SW 1271 (cell line): ENCODE data around the gene FAT2.
"Not testable (repeated sequence)": the region's sequence is repeated elsewhere in the genome, so short reads cannot be mapped to it uniquely, and the experiment has no call there.

Experiments used
- DNase-seq, 2 experiments: peaks; one replicate each; lab custom pipeline; 2025; lab: John Stamatoyannopoulos, UW

FAT2 gene

GRCh38 chr5:151580858-151581257 is 10.3 kb downstream of the FAT2 start:
- DNase-seq, result no peak

- no peak for DNase-seq
These were observed 10.9 kb downstream of the FAT2 start for GRCh38 chr5:151580239-151580638.

DNA sequence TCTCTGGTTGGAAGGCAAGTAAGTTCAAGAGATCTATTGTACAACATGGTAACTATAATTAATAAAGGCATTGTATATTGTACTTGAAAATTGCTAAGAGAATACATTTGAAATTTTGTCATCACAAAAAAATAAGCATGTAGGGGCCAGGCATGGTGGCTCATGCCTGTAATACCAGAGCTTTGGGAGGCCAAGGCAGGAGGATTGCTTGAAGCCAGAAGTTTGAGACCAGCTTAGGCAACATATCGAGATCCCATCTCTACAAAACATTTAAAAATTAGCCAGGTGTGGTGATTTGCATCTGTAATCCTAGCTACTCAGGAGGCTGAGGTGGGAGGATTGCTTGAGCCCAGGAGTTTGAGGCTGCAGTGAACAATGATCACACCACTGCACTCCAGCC is 12.0 kb downstream of the FAT2 start:
- not testable (repeated sequence) for DNase-seq

DNA sequence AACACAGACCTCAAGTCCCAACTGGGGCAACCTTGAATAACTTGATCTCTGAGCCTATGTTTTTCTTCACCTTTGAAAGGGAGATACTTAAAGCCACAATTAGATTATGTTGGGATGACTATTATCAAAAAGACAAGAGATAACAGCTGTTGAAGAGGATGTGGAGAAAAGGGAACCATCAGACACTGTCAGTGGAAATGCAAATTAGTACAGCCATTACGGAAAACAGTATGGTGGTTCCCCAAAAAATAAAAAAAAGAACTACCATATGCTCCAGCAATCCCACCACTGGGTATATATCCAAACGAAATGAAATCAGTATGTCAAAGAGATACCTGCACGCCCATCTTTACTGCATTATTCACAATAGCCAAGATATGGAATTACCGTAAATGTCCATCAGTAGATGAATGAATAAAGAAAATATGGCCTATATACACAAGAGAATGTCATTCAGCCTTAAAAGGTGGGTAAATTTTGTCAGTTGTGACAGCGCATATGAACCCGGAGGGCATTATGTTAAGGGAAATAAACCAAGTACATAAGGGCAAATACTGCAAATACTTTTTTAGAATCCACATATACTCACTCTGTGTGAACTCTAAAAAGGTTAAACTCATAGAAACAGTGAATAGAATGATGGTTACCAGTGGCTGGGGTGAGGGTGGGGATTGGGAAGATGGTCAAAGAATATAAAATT is 12.7 kb downstream of the FAT2 start:
- no peak for DNase-seq

GRCh38 chr5:151577566-151577965 is 13.6 kb downstream of the FAT2 start:
- no peak for DNase-seq

DNA sequence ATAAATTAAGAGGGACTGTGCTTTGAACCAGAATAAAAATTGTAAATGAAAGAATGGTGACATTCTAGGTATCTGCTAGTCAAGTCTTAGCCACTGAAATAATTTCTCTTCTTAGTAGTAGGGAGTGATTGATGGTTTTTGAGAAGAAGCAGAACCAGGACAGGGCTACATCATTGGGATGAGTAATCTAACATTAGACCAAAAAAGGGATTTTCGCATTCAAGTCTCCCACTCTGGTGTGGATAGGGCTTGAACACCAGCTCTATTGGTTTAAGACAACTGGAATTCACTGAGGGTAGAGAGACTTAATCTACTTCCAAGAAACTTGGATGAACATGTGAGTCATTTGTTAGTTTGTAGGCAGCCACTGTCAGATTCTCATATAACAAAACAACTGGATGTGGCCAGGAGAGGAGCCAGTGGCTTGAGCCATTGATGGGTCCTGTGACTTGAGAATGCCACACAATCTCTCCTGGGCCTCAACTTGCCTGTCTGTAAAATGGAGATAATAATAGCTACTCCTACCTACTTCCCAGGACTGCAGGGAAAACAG is 16.6 kb downstream of the FAT2 start:
- no peak for DNase-seq

DNA sequence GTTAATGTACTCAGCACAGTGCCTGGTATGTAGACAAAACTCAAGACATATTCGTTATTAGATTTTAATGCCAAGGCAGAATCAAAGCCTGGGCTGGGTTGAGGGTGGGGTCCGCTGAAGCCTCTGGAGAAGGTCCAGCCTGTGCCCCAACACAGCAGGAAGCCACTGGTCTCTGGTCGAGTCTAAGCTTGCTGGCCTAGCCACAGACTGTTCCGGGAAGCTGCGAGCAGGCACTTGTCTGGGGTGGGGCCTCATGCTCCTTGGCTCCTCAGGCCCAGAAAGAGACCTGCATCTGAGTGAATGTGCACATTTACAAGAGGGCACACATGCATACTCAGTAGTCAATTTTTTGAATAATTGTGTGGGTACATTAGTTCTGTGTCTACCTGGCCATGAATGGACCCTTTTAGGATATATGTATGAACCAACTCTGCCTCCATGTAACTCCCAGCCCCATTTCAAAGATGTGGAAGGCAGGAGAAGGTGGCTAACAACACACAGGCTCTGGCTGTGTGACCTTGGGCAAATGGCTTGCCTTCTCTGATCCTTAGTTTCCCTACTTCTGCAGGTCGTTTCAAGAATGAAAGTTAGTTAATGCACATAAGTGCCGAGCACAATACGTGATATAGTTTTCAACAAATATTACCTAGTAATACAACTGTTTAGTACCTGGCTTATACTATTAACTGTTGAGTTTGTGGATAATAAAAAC is 18.3 kb downstream of the FAT2 start:
- DNase-seq, result no peak

- DNase-seq, result no peak
These were observed 19.6 kb downstream of the FAT2 start for GRCh38 chr5:151571270-151572173.

- DNase-seq, result no peak
These were observed 20.4 kb downstream of the FAT2 start for GRCh38 chr5:151570512-151571269.

DNA sequence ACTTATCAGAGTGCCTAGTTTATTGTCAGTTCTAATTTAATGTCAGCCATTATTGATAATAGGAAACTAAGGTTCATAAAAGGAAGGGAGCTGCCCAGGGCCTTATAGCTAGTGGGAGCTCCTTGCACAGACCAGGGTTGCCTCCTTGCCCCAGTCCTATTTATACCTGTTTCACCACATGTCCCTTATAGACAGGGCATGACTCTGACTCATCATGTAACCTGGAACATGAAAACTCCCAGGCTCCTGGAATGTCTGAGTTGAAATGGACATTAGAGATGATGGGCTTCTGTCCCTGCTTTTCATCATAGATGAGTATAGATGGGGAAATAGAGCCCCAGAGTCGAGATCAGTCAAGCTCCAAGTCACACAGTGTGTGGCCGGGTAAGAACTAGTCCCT is 21.1 kb downstream of the FAT2 start:
- DNase-seq, result no peak

DNA sequence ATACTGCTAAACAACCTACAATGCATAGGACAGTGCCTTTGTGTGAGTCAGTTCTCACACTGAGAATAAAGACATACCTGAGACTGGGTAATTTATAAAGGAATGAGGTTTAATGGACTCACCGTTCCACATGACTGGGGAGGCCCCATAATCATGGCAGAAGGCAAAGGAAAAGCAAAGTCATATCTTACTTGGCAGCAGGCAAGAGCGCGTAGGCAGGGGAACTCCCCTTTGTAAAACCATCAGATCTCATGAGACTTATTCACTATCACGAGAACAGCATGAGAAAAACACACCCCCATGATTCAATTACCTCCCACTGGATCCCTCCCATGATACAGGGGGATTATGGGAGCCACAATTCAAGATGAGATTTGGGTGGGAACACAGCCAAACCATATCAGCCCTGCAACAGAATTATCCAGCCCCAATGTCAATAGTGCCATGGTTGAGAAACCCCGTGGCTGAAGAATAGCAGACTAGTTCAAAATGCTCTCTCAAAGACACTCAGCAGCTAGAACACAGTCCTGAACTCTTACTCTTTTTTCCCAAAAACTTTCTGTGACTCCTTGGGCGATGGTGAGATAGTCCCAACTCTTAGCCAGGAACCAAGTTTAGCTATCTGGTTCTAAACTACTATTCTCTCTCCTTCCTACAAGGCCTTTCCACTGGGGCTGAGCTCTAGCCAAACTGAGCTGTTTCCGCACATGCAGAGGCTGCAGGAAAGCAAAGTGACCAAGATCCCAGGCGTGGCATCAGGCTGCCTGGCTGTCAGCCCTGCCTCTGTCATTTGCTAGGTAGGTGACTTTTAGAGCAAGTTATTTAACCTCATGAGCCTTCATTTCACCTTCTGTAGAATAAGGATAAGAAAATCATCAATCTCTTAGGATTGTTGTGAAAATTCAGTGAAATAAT is 21.7 kb downstream of the FAT2 start:
- DNase-seq, result no peak

- no peak for DNase-seq
These were observed 23.1 kb downstream of the FAT2 start for GRCh38 chr5:151568036-151568435.

DNA sequence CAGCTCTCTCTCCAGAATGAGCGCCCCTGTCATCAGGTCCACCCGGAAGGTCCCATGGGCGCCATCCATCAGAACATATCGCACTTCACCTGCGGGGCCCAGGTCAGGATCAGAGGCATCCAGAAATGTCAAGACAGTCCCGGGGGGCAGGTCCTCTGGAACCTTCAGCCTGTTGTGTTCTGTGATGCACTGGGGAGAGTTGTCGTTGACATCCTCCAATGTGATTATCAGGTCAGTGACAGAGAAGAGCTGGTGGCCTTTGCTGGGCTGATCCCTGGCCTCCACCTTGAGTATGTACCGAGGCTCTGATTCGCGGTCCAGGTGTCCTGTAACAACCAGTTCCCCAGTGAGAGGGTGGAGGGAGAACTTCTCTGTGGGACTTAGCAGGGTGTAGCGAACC is 25.2 kb downstream of the FAT2 start:
- DNase-seq, result no peak

GRCh38 chr5:151562019-151562707 is 29.0 kb downstream of the FAT2 start:
- no peak for DNase-seq

GRCh38 chr5:151557951-151558350 is 33.2 kb downstream of the FAT2 start:
- DNase-seq, result no peak

DNA sequence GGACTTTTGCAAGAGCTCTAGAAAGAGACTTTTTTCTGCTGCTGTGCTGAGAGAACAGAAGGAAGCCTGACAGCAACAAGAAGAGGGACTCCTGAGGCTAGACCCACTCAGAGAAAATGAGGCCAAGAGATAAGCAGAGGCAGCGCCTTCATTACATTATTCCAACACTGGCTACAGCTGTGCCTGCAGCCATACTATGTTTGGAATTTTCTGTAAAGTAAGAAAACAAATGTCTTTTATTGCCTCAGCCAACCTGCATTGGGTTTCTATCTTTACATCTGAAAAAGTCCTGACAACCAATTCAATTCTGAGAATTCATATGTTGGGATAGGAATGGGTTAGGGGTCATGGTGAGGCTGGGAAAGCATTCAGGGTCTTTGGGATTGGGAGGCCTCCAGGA is 33.7 kb downstream of the FAT2 start:
- DNase-seq, result no peak

DNA sequence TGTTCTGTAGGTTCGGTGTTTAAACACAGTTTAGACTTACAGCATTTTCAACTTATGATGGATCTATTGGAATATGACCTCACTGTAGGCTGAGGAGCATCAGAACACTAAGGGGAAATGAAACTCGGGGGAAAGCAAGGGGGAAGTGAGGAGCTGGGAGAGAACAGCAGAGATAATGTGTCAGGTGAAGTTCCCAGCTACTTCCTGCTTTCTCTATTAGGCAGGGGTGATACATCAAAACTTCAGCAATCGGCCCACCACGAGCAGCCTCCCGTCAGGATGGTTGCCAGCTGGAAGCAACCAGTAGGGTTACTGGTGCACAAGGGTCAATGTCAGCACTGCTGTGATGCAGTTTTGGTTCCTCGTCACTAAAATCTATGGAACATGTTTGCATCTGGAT is 34.3 kb downstream of the FAT2 start:
- no peak for DNase-seq

GRCh38 chr5:151555760-151556576 is 35.2 kb downstream of the FAT2 start:
- no peak for DNase-seq

- DNase-seq, result no peak
These were observed 37.4 kb downstream of the FAT2 start for GRCh38 chr5:151553695-151554094.
